ENCODE data around the gene GNA12. TPM values are rescaled to one million over a fixed set of nuclear protein-coding genes. Genes with fewer than 3 reads are reported as not detected.

Gene GNA12
- polyA plus RNA-seq, 1 donor (not counting 4 experiments of a cell fraction or from before 2014, with no cell fraction given) = 35.5 TPM

GRCh38 chr7:2810682-2811415, 33.3 kb downstream of the GNA12 start:
- Histone ChIP-seq H3K9me3 (ENCODE audit: control insufficient read depth, low read depth, low read length) (no peaks in the 10 kb centered on the region), H3K9ac (ENCODE audit: control insufficient read depth, extremely low read depth, insufficient read depth, low read length) (no peak overlapping the region), H2AFZ (ENCODE audit: control insufficient read depth, low read length) (no peak overlapping the region), H4K20me1 (ENCODE audit: control insufficient read depth, extremely low read depth, insufficient read depth, low read length) (no peaks in the 10 kb centered on the region), H3K4me2 (ENCODE audit: control insufficient read depth, extremely low read depth, insufficient read depth, low read depth, low read length) (no peak overlapping the region), H3K9me1 (ENCODE audit: control insufficient read depth, extremely low read depth, insufficient read depth, low read length) (peaks cover 3% of the 10 kb centered on the region), H3K36me3 (ENCODE audit: control insufficient read depth in 2 of 2, extremely low read depth in 1 of 2, insufficient read depth in 2 of 2, low read length in 2 of 2) (peaks cover 0 to 2% of the 10 kb centered on the region in 2 experiments), H3K27ac (ENCODE audit: control insufficient read depth, insufficient read depth, low read length) (no peak overlapping the region), H3K4me1 (ENCODE audit: control insufficient read depth, extremely low read depth, insufficient read depth, low read length) (peaks cover 4% of the 10 kb centered on the region), H3K79me2 (ENCODE audit: control insufficient read depth, insufficient read depth, low read length) (peaks cover 75% of the 10 kb centered on the region), H3K27me3 (ENCODE audit: control insufficient read depth, extremely low read depth, insufficient read depth, low read length) (no peaks in the 10 kb centered on the region), H3K4me3 (ENCODE audit: control insufficient read depth in 2 of 3, extremely low read depth in 1 of 3, insufficient read depth in 2 of 3, low read depth in 1 of 3, low read length in 3 of 3) (no peak overlapping the region)
- dilution Hi-C loops (cut with MboI; ENCODE audit: extremely low pct_ligation_motif_present, low sequenced_read_pairs) = no loop called here
- DNase-seq (ENCODE audit: low read depth, low spot score) (no peak), FAIRE-seq (no peak)
- TF ChIP-seq CTCF (optimal IDR thresholded peaks at IDR 0.05 in 1 of 3, IDR thresholded peaks at IDR 0.05 in 1 of 3, conservative IDR thresholded peaks at IDR 0.05 in 1 of 3; ENCODE audit: extremely low read depth in 1 of 3, insufficient read depth in 2 of 3, low read length in 3 of 3) (no peak), EZH2 (IDR thresholded peaks at IDR 0.05; ENCODE audit: low read length) (no peak)

GRCh38 chr7:2809903-2810625, 34.0 kb downstream of the GNA12 start:
- no peak for DNase-seq (ENCODE audit: low read depth, low spot score)
- H2AFZ ChIP-seq (ENCODE audit: control insufficient read depth, low read length) = no peak overlapping the region
- H3K36me3 ChIP-seq (ENCODE audit: control insufficient read depth in 2 of 2, extremely low read depth in 1 of 2, insufficient read depth in 2 of 2, low read length in 2 of 2) = peaks cover 0 to 2% of the 10 kb centered on the region in 2 experiments
- H3K4me1 ChIP-seq (ENCODE audit: control insufficient read depth, extremely low read depth, insufficient read depth, low read length) = peaks cover 4% of the 10 kb centered on the region
- no peaks in the 10 kb centered on the region for H3K27me3 ChIP-seq (ENCODE audit: control insufficient read depth, extremely low read depth, insufficient read depth, low read length)
- dilution Hi-C loops (cut with MboI; ENCODE audit: extremely low pct_ligation_motif_present, low sequenced_read_pairs) = no loop called here
- no peak overlapping the region for H3K4me3 ChIP-seq (ENCODE audit: control insufficient read depth in 2 of 3, extremely low read depth in 1 of 3, insufficient read depth in 2 of 3, low read depth in 1 of 3, low read length in 3 of 3)
- H3K79me2 ChIP-seq (ENCODE audit: control insufficient read depth, insufficient read depth, low read length) = peaks cover 75% of the 10 kb centered on the region
- H3K9me1 ChIP-seq (ENCODE audit: control insufficient read depth, extremely low read depth, insufficient read depth, low read length) = peaks cover 3% of the 10 kb centered on the region
- no peak overlapping the region for H3K27ac ChIP-seq (ENCODE audit: control insufficient read depth, insufficient read depth, low read length)
- no peak overlapping the region for H3K4me2 ChIP-seq (ENCODE audit: control insufficient read depth, extremely low read depth, insufficient read depth, low read depth, low read length)
- H3K9me3 ChIP-seq (ENCODE audit: control insufficient read depth, low read depth, low read length) = no peaks in the 10 kb centered on the region
- no peak for TF ChIP-seq CTCF (optimal IDR thresholded peaks at IDR 0.05 in 1 of 3, IDR thresholded peaks at IDR 0.05 in 1 of 3, conservative IDR thresholded peaks at IDR 0.05 in 1 of 3; ENCODE audit: extremely low read depth in 1 of 3, insufficient read depth in 2 of 3, low read length in 3 of 3)
- TF ChIP-seq EZH2 (IDR thresholded peaks at IDR 0.05; ENCODE audit: low read length) = no peak
- no peak for FAIRE-seq
- no peak overlapping the region for H3K9ac ChIP-seq (ENCODE audit: control insufficient read depth, extremely low read depth, insufficient read depth, low read length)
- H4K20me1 ChIP-seq (ENCODE audit: control insufficient read depth, extremely low read depth, insufficient read depth, low read length) = no peaks in the 10 kb centered on the region

Measured in keratinocyte (primary cell).